Measurements from ENCODE around the gene PEF1.

DNA sequence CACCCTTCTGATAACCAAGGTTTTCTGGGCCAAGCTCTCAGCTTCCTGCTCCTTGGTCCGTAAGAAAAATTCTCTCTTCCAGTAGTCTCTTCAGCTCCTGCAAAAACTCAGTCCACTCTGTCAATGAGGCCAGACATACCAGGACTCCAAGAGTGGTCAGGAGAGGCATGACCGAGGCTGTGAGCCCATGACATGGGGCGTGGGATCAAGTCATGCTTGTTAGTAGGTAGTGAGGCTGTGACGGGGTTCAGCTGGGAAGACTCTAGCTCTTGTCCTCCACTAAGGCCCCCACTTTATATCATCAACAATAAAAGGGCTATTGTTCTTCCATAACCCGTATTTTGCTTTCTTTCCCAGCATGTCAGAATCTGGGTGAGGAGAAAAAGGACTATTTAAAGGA is 37.3 kb downstream of the PEF1 start:
- TF ChIP-seq, protein P1, sequence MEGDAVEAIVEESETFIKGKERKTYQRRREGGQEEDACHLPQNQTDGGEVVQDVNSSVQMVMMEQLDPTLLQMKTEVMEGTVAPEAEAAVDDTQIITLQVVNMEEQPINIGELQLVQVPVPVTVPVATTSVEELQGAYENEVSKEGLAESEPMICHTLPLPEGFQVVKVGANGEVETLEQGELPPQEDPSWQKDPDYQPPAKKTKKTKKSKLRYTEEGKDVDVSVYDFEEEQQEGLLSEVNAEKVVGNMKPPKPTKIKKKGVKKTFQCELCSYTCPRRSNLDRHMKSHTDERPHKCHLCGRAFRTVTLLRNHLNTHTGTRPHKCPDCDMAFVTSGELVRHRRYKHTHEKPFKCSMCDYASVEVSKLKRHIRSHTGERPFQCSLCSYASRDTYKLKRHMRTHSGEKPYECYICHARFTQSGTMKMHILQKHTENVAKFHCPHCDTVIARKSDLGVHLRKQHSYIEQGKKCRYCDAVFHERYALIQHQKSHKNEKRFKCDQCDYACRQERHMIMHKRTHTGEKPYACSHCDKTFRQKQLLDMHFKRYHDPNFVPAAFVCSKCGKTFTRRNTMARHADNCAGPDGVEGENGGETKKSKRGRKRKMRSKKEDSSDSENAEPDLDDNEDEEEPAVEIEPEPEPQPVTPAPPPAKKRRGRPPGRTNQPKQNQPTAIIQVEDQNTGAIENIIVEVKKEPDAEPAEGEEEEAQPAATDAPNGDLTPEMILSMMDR (IDR thresholded peaks at IDR 0.05) = no peak
- no peak for TF ChIP-seq POLR2A (IDR thresholded peaks at IDR 0.05)
